Measurements from ENCODE around the gene POMT1. TPM values are rescaled to one million over a fixed set of nuclear protein-coding genes. Genes with fewer than 3 reads are reported as not detected.
A peak's percentile ranks its signal among the peaks of the same experiment; 100 is the strongest.

The POMT1 gene
- total RNA-seq, 1 donor from 2014 or later = 53.3 TPM

DNA sequence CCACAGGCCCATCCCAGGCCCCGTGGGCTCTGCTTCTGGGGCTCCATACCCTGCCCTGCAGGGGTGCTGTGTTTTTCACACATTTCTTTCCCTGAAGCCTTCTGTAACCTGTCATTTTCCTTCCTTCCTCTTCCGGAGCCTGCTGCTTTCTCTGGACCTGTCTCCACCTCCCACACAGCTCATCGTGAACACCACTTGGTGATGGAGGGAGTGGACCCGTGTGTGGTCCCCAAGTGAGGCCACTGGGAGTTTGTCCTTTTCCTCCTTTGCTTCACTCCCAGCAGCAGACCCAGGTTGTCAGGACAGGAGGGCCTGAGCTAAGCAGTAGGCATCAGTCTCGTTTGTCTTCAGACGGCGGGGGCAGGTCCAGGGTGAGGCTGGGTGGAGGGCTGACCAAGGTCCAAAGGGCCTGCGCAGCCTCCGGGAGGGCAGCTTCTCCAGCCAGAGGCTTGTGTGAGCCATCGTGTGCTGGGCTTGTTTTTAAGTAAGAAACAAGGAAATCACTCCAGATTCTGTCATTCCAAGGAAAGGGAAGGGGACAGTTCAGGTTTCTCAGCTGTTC lies 5.8 kb upstream of the POMT1 start:
- H3K36me3 Mint-ChIP-seq (ENCODE audit: unreplicated experiment) = peaks cover 31% of the 10 kb centered on the region
- H3K4me3 Mint-ChIP-seq (ENCODE audit: unreplicated experiment) = no peak overlapping the region
- TF ChIP-seq, protein P1, sequence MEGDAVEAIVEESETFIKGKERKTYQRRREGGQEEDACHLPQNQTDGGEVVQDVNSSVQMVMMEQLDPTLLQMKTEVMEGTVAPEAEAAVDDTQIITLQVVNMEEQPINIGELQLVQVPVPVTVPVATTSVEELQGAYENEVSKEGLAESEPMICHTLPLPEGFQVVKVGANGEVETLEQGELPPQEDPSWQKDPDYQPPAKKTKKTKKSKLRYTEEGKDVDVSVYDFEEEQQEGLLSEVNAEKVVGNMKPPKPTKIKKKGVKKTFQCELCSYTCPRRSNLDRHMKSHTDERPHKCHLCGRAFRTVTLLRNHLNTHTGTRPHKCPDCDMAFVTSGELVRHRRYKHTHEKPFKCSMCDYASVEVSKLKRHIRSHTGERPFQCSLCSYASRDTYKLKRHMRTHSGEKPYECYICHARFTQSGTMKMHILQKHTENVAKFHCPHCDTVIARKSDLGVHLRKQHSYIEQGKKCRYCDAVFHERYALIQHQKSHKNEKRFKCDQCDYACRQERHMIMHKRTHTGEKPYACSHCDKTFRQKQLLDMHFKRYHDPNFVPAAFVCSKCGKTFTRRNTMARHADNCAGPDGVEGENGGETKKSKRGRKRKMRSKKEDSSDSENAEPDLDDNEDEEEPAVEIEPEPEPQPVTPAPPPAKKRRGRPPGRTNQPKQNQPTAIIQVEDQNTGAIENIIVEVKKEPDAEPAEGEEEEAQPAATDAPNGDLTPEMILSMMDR (IDR thresholded peaks at IDR 0.05) = no peak

DNA sequence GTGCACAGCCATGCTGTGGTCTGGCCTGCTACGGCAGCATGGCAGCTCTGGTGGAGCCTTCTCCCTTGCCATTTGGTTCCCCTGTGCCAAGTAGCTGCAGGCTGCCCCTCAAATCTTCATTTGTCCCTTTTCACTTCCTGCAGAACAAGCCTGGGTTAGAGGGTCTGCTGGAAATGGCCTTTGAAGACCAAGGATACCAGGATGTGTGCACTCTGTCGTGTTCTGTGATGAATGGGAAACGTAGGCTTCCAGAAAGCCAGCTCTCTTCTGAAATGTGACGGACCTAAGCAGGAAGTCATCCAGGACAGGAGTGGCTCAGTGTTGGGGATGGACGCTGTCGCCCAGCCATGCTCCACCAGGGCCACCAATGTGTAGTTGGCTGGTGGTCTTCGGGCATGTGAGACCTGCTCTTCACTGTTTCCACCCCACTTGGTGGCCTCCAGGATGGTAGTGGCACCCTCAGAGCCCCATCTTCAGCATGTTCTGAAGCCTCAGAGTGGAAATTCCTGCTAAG lies 3.4 kb upstream of the POMT1 start:
- no peaks in the 10 kb centered on the region for H3K27me3 Mint-ChIP-seq (ENCODE audit: unreplicated experiment)
- peaks cover 18% of the 10 kb centered on the region for H3K36me3 Mint-ChIP-seq (ENCODE audit: unreplicated experiment)
- H3K27ac Mint-ChIP-seq (ENCODE audit: unreplicated experiment) = no peak overlapping the region

More for the DNA sequence above, 5.8 kb upstream of the POMT1 start:
- Mint-ChIP-seq H3K27ac (ENCODE audit: unreplicated experiment) (no peak overlapping the region), H3K27me3 (ENCODE audit: unreplicated experiment) (no peaks in the 10 kb centered on the region), H3K9me3 (ENCODE audit: unreplicated experiment) (no peaks in the 10 kb centered on the region), H3K4me1 (ENCODE audit: unreplicated experiment) (peaks cover 10% of the 10 kb centered on the region)
- no peak for DNase-seq (ENCODE audit: extremely low spot score, unreplicated experiment)

DNA sequence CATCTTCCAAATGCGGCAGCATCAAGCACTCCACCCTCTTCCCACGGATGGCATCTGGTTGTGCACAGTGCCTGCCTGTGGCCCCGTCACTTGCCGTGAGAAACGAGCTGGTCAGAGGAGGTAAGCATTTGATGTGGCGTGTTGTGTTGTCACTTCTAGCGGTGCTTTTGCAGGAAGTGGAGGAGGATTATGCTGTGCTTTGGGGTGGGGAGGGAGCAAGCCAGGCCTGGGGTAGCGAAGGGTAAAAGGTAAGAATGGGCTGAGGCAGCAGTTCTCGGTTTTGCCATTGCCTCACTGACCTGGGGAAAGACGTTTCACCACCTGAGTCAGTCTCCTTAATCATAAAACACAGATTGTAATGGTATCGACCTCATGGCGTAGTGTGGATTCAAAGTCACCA lies 2.3 kb upstream of the POMT1 start:
- Mint-ChIP-seq H3K4me1 (ENCODE audit: unreplicated experiment) (peaks cover 28% of the 10 kb centered on the region), H3K36me3 (ENCODE audit: unreplicated experiment) (peaks cover 18% of the 10 kb centered on the region), H3K9me3 (ENCODE audit: unreplicated experiment) (no peaks in the 10 kb centered on the region), H3K27ac (ENCODE audit: unreplicated experiment) (no peak overlapping the region), H3K4me3 (ENCODE audit: unreplicated experiment) (no peak overlapping the region), H3K27me3 (ENCODE audit: unreplicated experiment) (no peaks in the 10 kb centered on the region)
- TF ChIP-seq, protein P1 (IDR thresholded peaks at IDR 0.05) = no peak
- DNase-seq (ENCODE audit: extremely low spot score, unreplicated experiment) = no peak

More for the DNA sequence above, 3.4 kb upstream of the POMT1 start:
- H3K9me3 Mint-ChIP-seq (ENCODE audit: unreplicated experiment) = no peaks in the 10 kb centered on the region
- peaks cover 24% of the 10 kb centered on the region for H3K4me1 Mint-ChIP-seq (ENCODE audit: unreplicated experiment)
- DNase-seq (ENCODE audit: extremely low spot score, unreplicated experiment) = no peak
- H3K4me3 Mint-ChIP-seq (ENCODE audit: unreplicated experiment) = no peak overlapping the region
- TF ChIP-seq, protein P1 (IDR thresholded peaks at IDR 0.05) = no peak

DNA sequence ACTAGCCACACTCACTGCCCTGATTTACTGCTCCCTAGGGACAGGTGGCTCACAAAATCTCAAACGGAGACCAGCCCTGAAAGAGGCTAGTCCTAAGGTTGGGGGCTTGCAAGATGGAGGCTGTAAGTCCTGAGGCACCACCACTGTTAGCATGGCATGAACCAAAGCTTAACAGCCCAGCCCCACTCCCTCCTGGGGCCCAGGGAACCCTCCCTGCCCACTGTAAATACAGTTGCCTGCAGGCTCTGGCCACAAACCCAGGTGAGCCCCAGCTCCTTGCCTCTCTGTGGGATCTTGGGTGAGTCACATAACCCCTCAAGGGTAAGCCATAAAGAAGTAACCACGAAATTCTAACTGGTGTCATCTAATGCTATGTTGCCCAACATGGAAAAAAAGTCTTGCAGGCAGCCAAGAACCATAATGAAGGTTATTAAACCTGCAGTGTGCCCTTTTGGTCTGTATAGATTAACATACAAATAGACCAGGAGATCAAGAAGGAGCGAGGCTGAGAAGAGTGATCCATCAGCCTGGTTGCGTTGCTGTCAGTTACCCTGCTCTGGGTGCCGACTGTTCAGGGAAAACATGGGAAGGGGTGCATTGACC lies 1.7 kb upstream of the POMT1 start:
- Mint-ChIP-seq H3K36me3 (ENCODE audit: unreplicated experiment) (peaks cover 20% of the 10 kb centered on the region), H3K27ac (ENCODE audit: unreplicated experiment) (no peak overlapping the region), H3K27me3 (ENCODE audit: unreplicated experiment) (no peaks in the 10 kb centered on the region), H3K4me3 (ENCODE audit: unreplicated experiment) (peak overlapping the region; percentile 68), H3K9me3 (ENCODE audit: unreplicated experiment) (no peaks in the 10 kb centered on the region), H3K4me1 (ENCODE audit: unreplicated experiment) (peaks cover 28% of the 10 kb centered on the region)
- TF ChIP-seq, protein P1 (IDR thresholded peaks at IDR 0.05) = no peak
- no peak for DNase-seq (ENCODE audit: extremely low spot score, unreplicated experiment)

DNA sequence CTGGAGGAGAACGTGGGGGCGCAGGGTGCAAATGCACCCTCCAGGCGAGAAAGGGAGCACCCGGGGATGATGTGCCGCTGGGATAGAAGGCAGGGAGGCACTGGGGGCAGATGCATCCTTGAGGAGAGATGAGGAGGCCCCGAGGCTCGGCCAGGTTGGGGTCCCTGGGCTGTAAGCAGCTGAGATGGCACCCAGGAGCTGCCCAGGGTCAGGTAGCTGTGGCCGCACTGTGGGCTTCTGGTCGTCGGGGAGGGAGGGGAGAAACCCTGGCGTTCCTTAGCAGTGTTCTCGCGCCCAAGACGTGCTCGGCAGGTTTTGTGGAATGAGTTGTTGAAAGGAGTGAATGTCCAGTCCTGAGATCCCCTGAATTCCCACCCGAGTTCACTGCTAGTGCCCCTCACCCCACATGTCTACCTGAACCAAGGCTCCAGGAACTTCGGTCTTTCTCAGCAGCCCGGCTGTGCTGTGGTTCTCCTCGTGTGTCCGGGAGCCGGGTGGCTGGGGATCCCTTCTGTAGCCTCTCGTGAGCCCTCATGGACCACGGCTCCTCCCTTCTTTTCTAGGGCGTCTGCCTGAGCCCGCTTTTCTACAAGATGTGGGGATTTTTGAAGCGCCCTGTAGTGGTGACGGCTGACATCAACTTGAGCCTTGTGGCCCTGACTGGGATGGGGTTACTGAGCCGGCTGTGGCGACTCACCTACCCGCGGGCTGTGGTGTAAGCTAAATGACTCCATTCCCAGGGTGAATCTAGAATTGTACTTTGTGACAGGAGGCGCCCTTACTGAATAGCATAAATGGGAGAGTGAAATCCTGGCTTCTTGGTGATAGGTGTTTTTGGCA lies 1.1 kb downstream of the POMT1 start:
- H3K4me3 Mint-ChIP-seq (ENCODE audit: unreplicated experiment) = peak overlapping the region; percentile 96
- H3K27ac Mint-ChIP-seq (ENCODE audit: unreplicated experiment) = peak overlapping the region; percentile 67
- H3K9me3 Mint-ChIP-seq (ENCODE audit: unreplicated experiment) = no peaks in the 10 kb centered on the region
- TF ChIP-seq, protein P1 (IDR thresholded peaks at IDR 0.05) = no peak
- peaks cover 15% of the 10 kb centered on the region for H3K36me3 Mint-ChIP-seq (ENCODE audit: unreplicated experiment)
- no peaks in the 10 kb centered on the region for H3K27me3 Mint-ChIP-seq (ENCODE audit: unreplicated experiment)
- H3K4me1 Mint-ChIP-seq (ENCODE audit: unreplicated experiment) = peaks cover 28% of the 10 kb centered on the region
- no peak for DNase-seq (ENCODE audit: extremely low spot score, unreplicated experiment)
